ENCODE measurements around the gene POU2F3.

The POU2F3 gene

DNA sequence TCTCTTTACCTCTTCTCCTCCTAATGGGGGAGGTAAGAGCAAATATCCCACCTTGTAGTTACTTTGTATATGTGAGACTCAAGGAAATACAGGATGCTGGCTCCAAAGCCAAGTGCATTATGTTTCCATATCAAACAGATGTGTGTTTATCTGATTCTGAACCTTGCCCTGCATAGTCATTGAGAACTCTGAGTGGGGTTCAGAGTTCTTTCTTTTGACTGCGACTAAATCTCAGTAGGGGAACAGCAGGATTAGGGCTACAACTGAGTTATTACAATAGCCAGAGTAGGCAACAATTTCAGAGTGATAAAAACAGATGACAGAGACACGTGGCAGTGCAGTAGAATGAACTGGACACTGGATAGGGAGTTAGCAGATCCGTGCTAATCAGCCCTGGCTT, 51.0 kb downstream of the POU2F3 start:
- DNase-seq, result no peak

DNA sequence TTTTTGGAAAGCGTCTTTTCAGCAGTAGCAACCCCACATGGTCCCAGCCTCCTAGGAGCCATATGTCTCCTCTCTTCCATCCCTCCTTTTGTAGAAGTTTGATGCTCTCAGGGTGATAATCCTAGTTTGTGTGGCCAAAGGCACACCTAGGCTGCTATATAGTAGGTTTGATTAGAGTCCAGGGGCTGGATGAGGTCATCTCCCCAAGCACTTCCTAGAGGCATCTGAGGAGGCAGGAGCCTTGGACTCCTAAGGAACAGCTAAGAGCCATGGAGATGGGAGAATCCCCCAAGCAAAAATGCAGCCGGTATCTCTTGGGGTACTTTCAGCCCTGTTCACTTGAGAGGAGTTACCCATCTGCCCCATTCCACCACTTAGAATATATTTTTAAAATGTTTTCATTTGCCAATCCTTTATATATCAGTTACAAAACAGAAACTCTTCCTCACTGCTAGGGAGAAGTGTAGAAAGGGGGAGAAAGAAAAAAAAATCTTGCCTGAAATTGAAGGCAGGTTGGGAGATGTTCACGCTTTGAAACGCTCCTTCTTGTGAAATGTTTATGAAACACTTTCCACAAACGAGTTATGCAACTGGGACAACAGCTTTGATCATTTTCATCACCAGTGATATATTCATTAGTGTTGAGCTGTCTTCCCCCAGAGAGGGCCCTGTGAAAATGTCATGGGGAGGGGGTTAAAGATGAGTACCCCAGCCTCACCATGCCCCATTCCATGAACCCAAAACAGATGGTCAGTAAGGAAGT, 53.3 kb downstream of the POU2F3 start:
- DNase-seq, result no peak

DNA sequence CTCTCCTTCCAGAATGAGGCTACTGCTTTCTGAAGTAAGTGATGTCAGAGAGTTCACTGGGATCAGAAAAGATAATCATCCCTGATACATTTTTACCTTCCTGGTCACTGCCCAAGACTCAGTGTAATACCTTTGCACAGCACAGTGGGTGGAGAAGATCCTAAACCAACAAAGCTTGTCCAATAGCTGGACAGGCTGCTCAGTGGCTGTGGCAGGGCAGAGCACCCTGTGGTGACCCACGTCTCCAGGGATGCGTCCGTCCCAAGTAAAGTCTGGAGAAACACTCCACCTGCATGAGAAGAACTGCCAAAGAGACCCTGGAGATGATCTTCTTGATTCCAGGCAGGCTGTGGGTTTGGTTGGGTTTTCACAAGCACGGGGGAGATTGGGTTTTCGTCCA, 54.2 kb downstream of the POU2F3 start:
- no peak for DNase-seq

DNA sequence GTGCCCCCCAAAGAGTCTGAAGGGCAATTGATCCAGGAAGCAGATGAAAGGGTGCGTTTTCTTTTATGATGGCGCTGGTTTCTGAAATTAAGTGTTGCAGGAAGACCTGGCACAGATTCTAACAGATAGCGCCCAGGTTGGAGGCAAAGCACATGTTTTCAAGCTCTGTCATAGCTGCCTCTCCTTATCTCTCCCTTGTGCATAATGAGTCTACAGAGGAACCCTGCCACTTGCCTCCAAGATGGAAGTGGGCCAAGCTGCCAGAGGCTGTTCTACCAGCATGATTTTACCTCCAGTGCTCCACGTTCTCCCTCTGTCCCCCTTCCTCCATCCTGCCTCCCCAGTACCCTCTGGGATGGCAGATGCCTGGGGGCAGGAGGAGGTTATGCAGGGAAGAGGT, 55.2 kb downstream of the POU2F3 start:
- no peak for DNase-seq

DNA sequence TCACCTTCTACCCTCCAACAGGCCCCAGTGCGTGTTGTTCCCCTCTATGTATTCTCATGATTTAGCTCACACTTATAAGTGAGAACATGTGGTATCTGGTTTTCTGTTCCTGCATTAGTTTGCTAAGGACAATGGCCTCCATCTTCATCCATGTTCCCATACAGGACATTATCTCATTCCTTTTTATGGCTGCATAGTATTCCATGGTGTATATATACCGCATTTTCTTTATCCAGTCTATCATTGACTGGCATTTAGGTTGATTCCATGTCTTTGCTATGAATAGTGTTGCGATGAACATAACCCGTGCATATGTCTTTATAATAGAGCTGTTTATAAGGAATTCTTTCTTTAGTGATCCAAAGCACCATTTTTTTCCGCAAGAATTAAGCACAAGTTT, 56.6 kb downstream of the POU2F3 start:
- DNase-seq, result no peak

DNA sequence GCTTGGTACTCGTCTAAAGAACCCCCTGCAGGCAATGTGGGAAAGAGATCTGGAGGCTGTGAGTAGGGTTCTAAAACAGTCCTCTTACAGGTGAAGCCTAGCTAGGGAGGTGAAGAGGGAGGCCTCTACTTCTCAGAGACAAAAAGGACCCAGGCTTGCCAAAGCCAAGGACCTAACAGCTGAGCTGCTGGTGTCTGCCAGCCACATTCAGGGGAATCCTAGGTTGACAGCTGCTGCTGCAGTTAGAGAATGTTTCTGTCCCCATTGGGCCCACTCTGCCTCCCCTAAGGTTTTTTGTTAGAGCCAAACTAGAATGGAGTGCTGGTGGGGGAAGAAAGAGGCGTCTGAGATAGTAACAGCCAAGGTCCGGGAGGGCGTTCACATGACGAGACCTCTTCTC, 58.5 kb downstream of the POU2F3 start:
- no peak for DNase-seq

DNA sequence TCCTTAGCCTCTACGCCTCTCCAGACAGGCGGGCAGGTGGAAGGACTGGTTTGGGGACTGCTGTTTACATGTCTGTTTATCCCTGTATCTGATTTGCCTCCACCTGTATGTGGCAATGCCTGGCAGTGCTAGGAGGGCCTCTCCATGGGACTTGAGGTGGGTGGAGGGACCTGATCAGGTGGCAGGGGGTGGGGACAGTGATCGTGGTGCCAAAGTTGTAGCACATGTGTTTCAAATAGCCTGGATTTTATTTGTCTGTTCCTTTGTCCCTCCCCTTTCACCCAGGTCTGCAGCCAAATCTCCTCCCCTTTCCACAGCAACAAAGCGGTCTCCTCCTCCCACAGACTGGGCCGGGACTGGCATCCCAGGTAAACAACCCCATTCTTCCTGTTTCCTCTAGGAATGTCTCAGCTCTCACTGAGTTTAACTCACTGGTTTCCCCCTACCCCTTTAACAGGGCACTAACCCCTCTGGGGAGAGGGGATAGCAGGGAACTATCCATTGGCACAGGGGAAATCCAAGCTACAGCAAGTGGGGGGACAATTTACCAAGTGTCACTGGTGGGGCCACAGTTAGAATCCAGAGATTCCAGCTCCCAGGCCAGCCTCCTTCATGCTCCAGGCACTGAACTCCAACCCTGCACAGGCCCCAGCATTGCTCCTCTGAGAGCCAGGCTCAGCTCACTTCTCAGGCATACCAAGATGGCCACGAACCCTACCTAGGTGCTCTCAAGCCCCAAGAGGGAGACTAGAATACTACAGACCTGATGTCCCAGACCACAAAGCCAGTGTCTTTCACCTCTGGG, 62.3 kb downstream of the POU2F3 start:
- no peak for DNase-seq

DNA sequence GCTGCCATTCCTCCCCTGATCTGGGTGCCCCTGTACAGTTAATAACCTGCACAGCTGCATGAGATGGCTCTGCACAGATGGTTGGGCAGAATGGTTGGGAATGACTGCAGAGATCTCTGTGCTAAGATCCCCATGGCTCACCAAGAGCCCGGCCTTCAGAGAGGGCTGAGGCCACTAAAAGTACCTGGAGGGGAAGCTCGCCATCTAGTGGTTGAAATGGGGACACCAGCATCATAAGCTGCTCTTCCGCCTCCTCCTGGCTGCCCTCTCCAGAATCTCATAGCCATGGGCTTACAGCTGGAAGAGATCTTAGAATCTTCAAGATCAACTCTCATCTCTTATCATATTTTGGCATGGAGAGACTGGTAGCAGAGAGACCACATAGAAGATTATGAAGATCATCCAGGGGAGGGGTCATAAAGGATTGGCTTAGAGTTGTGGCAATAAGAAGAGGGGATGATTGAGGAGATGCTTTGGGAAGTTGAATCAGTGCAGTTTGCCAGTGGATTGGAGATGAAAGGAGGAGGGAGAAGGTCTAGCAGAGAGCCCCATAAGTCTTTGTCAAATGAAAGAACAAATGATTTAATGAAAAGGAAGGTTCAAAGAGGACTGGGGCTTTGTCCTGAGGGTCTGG, 63.2 kb downstream of the POU2F3 start:
- peak; percentile 42 to 56 for DNase-seq

DNA sequence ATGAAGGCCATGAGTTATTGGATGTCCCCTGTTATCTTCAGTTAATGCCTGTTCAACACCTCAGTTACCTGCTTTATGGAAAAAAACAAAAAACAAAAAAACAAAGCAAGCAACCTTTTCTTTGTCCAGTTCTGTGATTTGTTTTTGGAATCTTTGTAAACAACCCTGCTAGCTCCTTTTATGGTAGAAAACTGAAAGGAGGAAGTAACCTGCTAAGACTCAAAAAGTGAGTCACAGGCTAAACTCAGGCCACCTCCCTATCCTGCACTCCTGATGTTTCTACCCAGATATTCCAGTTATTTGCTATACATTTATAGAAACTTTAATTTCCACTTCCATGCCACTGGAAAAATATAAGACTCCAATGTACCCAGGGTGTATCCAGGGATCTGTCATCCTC, 64.6 kb downstream of the POU2F3 start:
- DNase-seq, result no peak

DNA sequence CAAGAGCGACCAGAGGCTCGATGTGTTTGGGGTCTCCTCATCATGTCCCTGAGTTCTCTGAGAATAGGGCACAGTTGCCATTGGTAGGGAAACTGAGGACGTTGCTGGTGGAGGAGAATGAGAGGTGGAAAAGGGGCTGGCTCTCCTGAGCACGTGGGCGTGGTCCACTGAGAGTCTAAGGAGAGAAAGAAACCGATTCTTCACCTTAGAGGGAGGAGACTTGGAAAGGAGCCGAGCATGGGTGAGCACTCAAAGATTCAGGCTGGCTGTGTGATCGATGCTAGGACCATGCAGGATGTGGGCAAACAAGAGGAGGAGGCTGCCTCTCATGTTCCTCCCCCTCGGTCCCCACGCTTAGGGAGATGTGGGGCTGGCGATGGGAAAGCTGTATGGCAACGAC, 65.3 kb downstream of the POU2F3 start:
- no peak for DNase-seq

DNA sequence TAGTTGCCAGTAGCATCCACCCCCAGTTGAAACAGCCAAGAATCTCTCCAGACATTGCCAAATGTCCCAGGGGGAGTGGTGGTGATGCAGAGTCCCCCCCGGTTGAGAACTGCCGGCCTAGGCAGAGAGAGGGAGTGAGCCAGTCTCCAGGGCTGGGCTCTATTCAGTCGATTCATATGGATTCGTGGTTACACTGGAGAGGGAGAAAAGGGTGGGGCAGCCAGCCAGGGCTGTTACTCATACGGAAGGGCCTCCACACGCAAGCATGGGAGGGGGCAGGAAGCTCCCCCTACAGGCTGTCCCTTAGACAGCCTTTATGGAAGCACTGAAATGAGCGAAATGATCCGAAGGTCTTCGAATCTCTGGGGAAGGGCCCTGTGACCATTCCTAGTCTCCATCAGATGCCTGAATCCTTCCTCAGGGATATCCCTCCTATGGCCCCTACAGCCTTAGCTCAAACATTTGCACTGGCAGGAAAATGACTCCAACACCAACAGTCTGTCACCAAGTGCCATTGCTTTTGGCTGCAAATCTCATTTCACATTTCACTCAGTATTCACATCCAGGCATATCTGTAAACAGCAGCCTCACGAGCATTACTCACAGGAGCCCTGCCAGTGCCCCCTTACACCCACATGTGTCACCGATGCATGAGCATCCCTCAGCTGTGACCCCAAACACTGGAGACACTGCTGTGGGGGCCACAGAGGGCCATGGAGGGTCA, 66.7 kb downstream of the POU2F3 start:
- no peak for DNase-seq

DNA sequence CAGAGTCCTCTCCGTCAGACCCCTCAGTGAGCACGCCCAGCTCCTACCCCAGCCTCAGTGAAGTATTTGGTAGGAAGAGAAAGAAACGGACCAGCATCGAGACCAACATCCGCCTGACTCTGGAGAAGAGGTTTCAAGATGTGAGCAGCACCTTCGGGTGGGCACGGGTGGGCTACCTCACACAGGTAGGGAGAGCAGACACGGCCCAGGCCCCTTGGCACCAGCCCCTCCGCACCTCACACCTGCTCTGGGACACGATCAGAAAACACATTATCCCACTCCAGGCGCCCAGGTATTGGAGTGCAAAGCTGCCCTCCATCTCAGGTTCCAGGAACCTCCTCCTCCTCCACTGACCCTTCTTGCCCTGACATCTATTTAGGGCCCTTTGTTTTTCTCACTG, 67.5 kb downstream of the POU2F3 start:
- no peak for DNase-seq

DNA sequence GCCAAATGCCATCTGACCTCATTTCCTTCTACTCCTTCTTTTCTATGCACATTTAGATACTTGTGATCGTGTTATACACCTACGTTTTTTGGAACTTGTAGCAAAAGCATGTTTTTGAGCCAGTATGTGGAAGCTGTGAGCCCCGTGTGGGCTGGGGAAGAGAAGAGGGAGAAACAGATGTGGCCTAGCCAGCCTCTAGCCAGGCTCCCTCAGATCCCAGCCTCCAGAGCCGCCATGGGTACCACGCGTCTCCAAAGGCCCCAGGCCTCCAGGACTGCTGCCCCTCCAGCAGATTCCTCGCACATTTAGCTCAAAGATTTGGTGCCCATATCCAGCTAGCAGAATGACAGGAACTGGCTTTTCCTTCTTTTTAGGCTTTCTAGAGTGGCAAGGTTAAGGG, 68.1 kb downstream of the POU2F3 start:
- no peak for DNase-seq

DNA sequence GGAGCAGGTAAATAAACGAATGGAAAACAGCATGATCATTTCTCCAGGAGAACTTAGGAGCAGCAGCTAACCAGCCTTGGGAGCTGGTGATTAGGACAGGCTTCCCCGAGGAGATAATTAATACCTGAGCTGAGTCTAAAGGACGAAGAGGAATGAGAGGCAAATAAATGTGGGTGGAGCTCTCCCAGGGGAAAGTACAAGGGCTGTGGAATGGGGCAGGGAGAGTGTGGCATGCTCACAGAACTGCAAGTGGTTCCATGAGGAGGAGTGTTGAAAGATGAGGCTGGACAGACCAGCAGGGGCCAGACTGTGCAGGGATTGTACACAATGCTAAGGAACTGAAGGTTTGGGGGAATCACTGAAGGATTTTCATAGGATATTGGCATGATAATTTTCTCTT, 70.9 kb downstream of the POU2F3 start:
- no peak for DNase-seq

DNA sequence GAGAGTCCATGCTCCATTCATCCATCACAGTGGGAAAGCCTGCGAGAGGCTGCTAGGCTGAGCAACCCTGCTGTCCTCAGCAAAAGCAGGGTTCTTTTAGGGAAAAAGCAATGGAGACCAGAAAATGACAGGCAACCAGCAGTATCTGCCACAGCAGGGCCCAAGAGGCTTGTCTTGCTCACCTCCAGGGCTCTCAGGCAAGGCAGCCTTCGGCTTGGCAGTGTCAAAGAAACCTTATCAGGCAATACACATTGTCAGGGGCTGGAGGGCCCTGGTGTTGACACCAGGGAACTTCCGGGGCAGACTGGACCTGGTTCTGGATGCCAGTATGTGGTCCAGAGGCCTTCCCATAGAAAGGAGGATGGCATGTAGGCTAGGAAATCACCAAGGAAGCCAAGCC, 74.9 kb downstream of the POU2F3 start:
- no peak for DNase-seq

DNA sequence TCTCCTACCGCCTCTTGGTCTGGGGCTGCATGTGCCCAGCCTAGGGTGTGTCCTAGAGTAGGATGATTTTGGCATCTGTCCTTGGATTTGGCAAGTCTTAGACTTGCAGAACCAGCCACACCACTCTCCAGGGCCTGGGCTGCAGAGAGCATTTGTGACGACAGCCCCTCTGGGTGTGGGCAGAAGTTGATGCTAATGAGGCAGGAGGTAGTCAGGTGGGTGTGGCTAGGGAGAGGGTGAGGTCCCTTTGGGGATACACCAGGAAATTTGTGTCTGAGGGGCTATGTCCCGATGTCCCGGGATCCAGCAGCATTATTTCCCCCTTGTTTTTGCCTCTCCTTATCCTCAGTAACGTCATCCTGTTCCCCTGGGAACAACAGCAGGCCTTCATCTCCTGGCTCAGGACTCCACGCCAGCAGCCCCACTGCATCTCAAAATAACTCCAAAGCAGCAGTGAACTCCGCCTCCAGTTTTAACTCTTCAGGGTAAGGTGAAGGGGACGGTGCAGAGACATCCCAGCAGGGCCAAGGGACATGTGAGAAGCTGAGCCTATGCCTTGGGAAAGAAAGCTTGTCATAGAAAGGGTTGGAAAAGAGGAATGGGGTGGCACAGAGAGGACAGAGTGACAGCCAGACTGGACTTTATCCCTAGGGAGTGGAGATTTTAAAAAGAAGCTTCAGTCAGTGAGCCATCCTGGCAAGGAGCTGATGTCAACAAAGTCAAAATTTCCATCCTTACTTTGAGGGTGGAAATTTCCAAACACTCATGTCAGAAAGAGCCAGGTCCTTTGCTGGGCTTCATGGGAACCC, 77.1 kb downstream of the POU2F3 start:
- DNase-seq, result no peak

DNA sequence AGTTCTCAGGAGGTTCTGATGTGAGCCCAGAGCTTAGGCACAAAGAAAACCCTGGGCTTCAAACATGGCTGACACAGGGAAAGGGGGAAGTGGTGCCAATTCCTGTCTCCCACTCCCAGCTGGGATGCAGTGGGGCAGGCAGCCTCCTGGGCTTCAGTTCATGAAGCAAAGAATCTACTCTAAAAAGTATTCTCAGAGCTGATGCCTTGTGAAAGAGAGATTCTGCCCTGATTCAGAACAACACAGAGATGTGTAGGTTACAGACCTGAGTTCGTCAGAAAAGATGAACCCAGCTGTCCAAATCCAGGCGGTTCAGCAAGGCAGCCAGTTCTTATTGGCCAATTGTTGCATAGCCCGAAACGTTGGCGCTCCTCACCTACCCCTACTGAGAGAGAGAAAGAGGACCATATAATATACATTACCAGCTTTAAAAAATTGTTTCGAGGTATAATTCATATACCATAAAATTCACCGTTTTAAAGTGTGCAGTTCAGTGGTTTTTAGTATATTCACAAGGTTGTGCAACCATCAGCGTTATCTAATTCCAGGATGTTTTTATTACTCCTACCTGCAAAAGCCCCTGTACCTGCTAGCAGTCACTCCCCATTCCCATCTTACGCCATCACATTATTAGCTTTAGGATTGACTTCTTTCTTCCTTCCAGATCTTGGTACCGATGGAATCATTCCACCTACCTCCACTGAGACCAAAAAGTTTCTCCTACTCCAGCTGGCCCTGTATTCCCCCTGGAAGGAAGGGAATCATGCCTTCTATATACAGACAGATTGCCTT, 77.9 kb downstream of the POU2F3 start:
- no peak for DNase-seq

DNA sequence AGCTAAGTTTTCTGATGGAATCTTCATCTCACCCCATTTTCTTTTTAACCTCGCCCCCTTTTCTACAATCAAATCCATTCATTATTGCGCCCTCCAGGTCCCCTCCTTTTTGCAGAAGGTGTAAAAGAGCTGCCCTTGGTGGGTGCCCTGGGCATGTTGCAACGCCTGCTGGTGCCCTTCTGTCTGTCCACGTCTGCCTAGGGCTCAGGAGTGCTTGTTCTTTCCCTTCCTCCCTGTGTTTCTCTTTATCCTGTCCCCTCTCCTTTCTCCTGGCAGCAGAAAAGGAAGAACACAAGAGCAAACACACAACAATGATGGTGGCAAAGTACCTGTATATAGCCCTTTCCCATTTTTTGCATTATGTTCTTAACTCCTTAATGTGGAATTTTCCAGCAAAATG, 79.0 kb downstream of the POU2F3 start:
- DNase-seq, result no peak

DNA sequence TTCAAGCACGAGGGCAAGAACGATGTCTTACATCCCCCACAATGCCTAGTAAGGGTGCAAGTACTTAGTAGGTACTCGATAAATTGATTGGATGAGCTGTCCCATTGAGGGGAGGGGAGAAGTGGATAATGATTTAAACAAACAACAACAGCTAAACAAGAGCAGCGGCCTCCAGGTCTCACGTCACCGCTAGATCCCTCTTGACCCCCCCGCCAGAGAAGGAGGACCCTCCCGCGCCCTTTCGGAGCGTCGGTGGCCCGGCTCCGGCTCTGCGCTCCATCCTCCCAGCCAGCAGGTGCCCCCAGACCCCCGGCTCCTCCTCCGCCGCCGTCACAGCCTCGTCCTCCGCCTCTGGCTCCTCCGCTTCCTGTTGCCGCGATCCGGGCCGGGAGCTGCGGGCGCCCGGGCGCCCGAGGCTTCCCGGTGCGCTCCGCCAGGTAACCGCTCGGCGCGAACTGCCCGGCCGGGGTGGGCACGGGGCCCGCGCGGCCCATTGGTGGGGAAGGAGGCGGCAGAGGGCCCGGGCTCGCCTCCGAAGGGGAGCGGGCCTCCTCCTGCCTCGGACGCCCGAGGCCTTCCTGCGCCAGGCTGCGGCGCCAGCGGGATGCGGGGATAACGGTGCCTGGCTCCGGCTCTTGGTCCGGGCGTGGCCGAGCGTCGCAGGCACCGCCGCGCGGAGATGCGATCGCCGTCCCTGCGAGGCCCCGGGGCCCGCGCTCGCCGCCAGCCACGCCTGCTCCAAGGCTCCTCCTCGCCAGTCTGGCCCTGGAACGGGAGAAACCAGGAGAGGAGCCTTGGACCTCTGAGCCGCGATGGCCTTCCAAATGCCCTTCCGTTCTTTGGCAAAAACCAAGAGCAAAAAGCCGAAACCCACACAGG, 85.2 kb downstream of the POU2F3 start, which contains the start of gene TLCD5:
Gene TLCD5 (plus strand): TSS at position 368 of the 879 bp plus-strand sequence. CDS start 2,143 bp downstream, outside the sequence.
- DNase-seq, result peak in 1 of 2 donors; percentile 22

DNA sequence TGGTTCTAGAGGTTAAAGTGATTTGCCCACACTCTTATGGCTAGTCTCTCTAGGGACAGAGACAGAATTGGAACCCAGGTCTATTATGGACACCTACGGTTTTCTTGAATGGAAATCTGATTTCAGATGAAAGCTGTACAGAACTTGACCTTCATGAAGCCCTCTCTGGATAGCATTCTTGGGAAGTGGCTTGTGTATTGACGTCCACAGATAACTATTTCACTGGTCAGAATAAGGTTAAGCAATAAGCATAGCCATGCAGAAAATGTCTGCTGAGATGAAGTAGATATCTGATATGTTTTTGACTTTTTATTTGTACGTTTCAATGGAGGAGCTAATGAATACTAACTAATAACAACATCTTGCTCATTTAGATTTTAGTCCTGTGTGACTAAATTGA, 86.3 kb downstream of the POU2F3 start:
- no peak for DNase-seq
